Glutamatergic neuron (in vitro differentiated cells): Measurements from ENCODE around the gene TANGO2. TPM values are rescaled to one million over a fixed set of nuclear protein-coding genes. Genes with fewer than 3 reads are reported as not detected.

Experiments used
- DNase-seq: peaks from one replicate; pipeline ENCODE4 v3.0.0; 2022
- H3K27ac Mint-ChIP-seq: one replicate; pipeline ENCODE4 v1.8.0; 2020; ENCODE audit warnings: mild to moderate bottlenecking, mixed read lengths, inconsistent platforms; ENCODE audit not compliant: unreplicated experiment
- H3K27me3 Mint-ChIP-seq: one replicate; pipeline ENCODE4 v1.8.0; 2020; ENCODE audit warnings: mild to moderate bottlenecking, moderate library complexity, mixed read lengths, inconsistent platforms; ENCODE audit not compliant: unreplicated experiment
- H3K36me3 Mint-ChIP-seq: one replicate; pipeline ENCODE4 v1.8.0; 2020; ENCODE audit warnings: mild to moderate bottlenecking, mixed read lengths, inconsistent platforms; ENCODE audit not compliant: unreplicated experiment
- H3K4me1 Mint-ChIP-seq: one replicate; pipeline ENCODE4 v1.8.0; 2020; ENCODE audit warnings: mild to moderate bottlenecking, low read depth, mixed read lengths, inconsistent platforms; ENCODE audit not compliant: unreplicated experiment
- H3K4me3 Mint-ChIP-seq: one replicate; pipeline ENCODE4 v1.8.0; 2020; ENCODE audit warnings: mild to moderate bottlenecking, mixed read lengths, inconsistent platforms; ENCODE audit not compliant: unreplicated experiment
- H3K9me3 Mint-ChIP-seq: one replicate; pipeline ENCODE4 v1.8.0; 2020; ENCODE audit warnings: mild to moderate bottlenecking, moderate library complexity, mixed read lengths, inconsistent platforms; ENCODE audit not compliant: unreplicated experiment
- CTCF ChIP-seq: fragments of 200-600 bp; sonication (generic); IDR thresholded peaks from one replicate; pipeline ENCODE4 v1.5.0; 2021; ENCODE audit not compliant: partially characterized antibody, unreplicated experiment
- total RNA-seq: library from RNA; stranded (reverse); fragmentation: NEBNext Ultra II Directional; extraction: Animal tissue kit (Norgen Biotek cat#: 25700); gene quantifications from one replicate; pipeline ENCODE4 v1.2.1, GENCODE V29; 2021; ENCODE audit not compliant: unreplicated experiment

TANGO2 gene
- total RNA-seq, 1 donor from 2014 or later, result 31.8 TPM

- Mint-ChIP-seq H3K9me3 (peaks cover 4% of the 10 kb centered on the region), H3K4me1 (peaks cover 2% of the 10 kb centered on the region), H3K4me3 (no peak overlapping the region), H3K27ac (no peak overlapping the region), H3K36me3 (no peaks in the 10 kb centered on the region), H3K27me3 (peaks cover 5% of the 10 kb centered on the region)
- no peak for DNase-seq
- TF ChIP-seq CTCF, result no peak
Observed at GRCh38 chr22:19983741-19984140, 37.2 kb upstream of the TANGO2 start.

DNA sequence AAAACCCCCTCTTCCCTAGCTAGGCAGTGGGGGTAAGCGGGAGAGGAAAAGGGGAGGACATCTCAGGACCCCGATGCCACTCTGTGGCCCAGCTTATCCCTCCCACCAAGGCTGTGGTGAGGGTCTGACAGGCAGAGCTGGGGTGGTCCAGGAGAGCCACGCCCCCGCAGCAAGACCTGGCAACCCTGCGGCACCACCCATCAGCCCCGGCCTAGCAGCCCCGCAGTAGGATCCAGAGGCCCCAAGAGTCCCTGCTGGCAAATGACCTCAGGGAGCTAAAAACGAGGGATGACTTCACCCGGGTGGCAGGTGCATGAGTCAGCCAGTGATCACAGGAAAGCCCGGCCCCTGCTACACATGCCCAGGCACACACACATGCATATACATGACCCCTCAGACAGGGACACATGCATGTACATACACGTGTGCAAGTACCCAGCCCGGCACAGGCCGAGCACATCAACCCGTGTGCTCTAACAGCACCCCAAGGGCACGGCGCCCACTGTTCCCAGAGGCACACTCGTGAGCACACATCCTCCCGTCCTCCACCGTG lies 36.6 kb upstream of the TANGO2 start:
- H3K4me1 Mint-ChIP-seq, result peaks cover 2% of the 10 kb centered on the region

DNA sequence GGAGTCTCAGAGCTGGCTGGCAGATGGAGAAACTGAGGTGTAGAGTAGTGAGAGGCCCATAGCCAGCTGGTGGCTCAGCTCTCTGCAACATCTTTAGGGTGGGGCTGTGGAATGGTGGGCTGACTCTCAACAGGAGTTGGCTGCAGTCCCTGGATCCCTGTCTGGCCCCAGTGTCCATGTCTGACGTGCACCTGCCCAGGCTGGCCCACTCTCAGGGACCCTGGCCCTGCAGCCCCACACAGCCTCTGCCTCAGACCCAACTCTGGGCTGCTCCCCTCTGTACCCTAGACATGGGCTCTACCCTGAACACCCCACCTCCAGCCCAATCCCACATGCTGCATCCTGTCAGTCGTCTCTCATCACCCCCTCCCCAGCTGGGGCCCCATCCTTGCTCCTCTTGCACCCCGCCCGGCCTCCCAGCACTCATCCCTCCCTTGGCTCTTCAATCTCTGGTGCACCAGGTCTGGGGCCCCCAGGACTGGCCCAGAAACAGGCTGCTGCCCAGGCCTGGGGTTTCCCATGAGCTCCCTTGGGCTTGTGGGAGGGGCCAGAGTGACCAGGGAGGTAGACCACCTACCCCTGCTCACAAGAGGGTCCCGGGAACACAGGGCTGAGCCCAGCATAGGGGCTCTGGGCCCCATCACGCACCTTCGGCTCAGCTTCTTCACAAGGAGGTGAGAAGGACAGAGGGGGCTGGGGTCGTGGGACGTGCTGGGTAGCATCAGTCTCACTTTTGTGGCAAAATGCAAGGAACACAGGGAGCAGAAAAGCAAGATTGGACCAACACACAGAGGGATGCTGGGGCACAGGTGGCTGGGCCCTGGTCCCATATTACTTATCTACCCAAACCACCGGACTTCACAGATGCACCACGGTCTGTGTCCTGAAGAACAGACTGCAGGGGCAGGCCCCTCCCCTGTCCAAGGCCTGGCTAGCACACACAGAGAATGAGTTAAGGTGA lies 35.8 kb upstream of the TANGO2 start:
- Mint-ChIP-seq H3K4me1 (peaks cover 2% of the 10 kb centered on the region), H3K9me3 (peaks cover 4% of the 10 kb centered on the region), H3K36me3 (no peaks in the 10 kb centered on the region), H3K27me3 (peaks cover 5% of the 10 kb centered on the region), H3K27ac (peak overlapping the region; percentile 59), H3K4me3 (peak overlapping the region; percentile 84)
- DNase-seq, result no peak
- TF ChIP-seq CTCF, result no peak

More for the DNA sequence above, 36.6 kb upstream of the TANGO2 start:
- H3K4me3 Mint-ChIP-seq, result no peak overlapping the region
- DNase-seq, result no peak
- no peak for TF ChIP-seq CTCF
- peak overlapping the region; percentile 38 for H3K27ac Mint-ChIP-seq
- H3K9me3 Mint-ChIP-seq, result peaks cover 4% of the 10 kb centered on the region
- peaks cover 5% of the 10 kb centered on the region for H3K27me3 Mint-ChIP-seq
- no peaks in the 10 kb centered on the region for H3K36me3 Mint-ChIP-seq

DNA sequence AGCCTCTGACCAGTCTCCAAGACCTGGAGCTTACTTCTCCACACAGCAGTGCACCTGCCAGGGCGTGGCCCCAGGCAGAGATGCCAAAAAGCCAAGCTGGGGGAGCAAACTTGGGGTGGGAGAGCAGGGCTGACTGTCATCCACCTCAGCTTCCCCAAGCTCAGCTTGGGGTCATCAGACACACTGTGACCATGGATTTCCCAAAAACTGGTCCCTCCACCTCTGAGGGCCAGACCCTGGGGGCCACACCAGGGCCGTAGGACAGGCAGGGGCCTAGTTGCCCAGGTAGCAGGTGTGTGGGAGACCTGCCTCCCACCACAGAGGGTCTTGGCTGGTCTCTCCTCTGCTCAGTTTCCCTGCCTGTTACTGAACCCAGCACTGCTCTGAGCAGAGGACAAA lies 34.9 kb upstream of the TANGO2 start:
- TF ChIP-seq CTCF, result no peak
- DNase-seq, result no peak
- Mint-ChIP-seq H3K4me1 (peaks cover 3% of the 10 kb centered on the region), H3K9me3 (no peaks in the 10 kb centered on the region), H3K27me3 (peaks cover 6% of the 10 kb centered on the region), H3K4me3 (peak overlapping the region; percentile 84), H3K27ac (peak overlapping the region; percentile 76), H3K36me3 (no peaks in the 10 kb centered on the region)
